K562 (cell line): Measurements from ENCODE around the gene CD84. TPM values are rescaled to one million over a fixed set of nuclear protein-coding genes. Genes with fewer than 3 reads are reported as not detected.

ENCODE experiments used
- ATAC-seq: fragments of 200-7000 bp; cut with Tn5 transposase; 3 replicates; pipeline ENCODE4 v1.9.1; 2020; ENCODE audit warnings: moderate library complexity
- BruUV-seq: library from RNA; stranded (reverse); fragments of 400-500 nt; replicated peaks from 2 replicates; lab custom pipeline; 2021; lab: Mats Ljungman, UMichigan
- CTCF ChIA-PET: fragments of 300-600 bp; formaldehyde crosslinking; extraction: SDS; loops from one replicate; lab custom pipeline; 2021; ENCODE audit warnings: low intra/inter-chr PET ratio; lab: Yijun Ruan, JAX
- POLR2A ChIA-PET: fragments of 300-600, 350-650 bp; sonication (Branson Sonifier 250); formaldehyde crosslinking; extraction: SDS; loops from one replicate; lab custom pipeline; 2021; ENCODE audit warnings: antibody characterized with exemption, inconsistent platforms; lab: Yijun Ruan, JAX
- DNase-seq, 4 experiments: peaks; one replicate each; pipeline versions ENCODE4 v3.0.0 to v3.0.0-alpha.2; 2011 to 2018; ENCODE audit warnings: low spot score in 3 of 4, mixed read lengths in 3 of 4; ENCODE audit errors: extremely low read depth in 1 of 4
- FAIRE-seq: peaks from 2 replicates; lab custom pipeline; 2011; peaks lifted over from hg19 to GRCh38; lab: Jason Lieb, UNC
- H2AFZ ChIP-seq: 2 replicates; pipeline ENCODE4 v1.6.0; 2011; ENCODE audit warnings: low read depth, low read length, control low read depth, inconsistent platforms
- H3K27ac ChIP-seq: fragments of 200-600 bp; 3 replicates; pipeline ENCODE4 v1.8.0; 2011; ENCODE audit warnings: low read depth, mild to moderate bottlenecking, control low read depth, inconsistent platforms, low read length, moderate library complexity, mixed read lengths; ENCODE audit errors: extremely low read depth
- H3K27me3 ChIP-seq, 2 experiments: fragments of 300-600 bp in 1 of 2; 2 replicates in 1 of 2; 3 replicates in 1 of 2; pipeline versions ENCODE4 v1.6.0 to v1.8.0; 2011; ENCODE audit warnings: inconsistent platforms in 2 of 2, low read length in 2 of 2, mild to moderate bottlenecking in 1 of 2, mixed read lengths in 1 of 2, moderate library complexity in 1 of 2; ENCODE audit not compliant: control insufficient read depth in 2 of 2, insufficient read depth in 2 of 2
- H3K36me3 ChIP-seq: fragments of 300-600 bp; 3 replicates; pipeline ENCODE4 v1.8.0; 2011; ENCODE audit warnings: mild to moderate bottlenecking, low read length, inconsistent platforms; ENCODE audit not compliant: control insufficient read depth, insufficient read depth
- H3K4me1 ChIP-seq, 2 experiments: fragments of 200-600 bp in 1 of 2; replicated peaks in 1 of 2; 2 replicates in 1 of 2; 3 replicates in 1 of 2; pipeline versions ENCODE4 v1.5.1 to v1.8.0; 2011; ENCODE audit warnings: inconsistent platforms in 2 of 2, low read length in 2 of 2, mild to moderate bottlenecking in 1 of 2, mixed read lengths in 1 of 2, moderate library complexity in 1 of 2; ENCODE audit not compliant: control insufficient read depth in 2 of 2, insufficient read depth in 2 of 2
- H3K4me2 ChIP-seq: 2 replicates; pipeline ENCODE4 v1.6.1; 2011; ENCODE audit warnings: low read length, control low read depth, inconsistent platforms, mixed read lengths; ENCODE audit not compliant: insufficient read depth
- H3K4me3 ChIP-seq: fragments of 200-600 bp; sonication (generic), shearing (Covaris generic); 2 replicates; pipeline ENCODE4 v1.5.1; 2016; ENCODE audit warnings: control low read depth, inconsistent platforms
- H3K79me2 ChIP-seq: fragments of 200-600 bp; 3 replicates; pipeline ENCODE4 v1.8.0; 2011; ENCODE audit warnings: low read length, inconsistent platforms; ENCODE audit not compliant: control insufficient read depth, insufficient read depth
- H3K9ac ChIP-seq, 2 experiments: 2 replicates each; pipeline versions ENCODE4 v1.6.0 to v1.6.1; 2011; ENCODE audit warnings: low read depth in 2 of 2, low read length in 2 of 2, control low read depth in 1 of 2, inconsistent platforms in 1 of 2, mild to moderate bottlenecking in 1 of 2, mixed read lengths in 1 of 2; ENCODE audit not compliant: insufficient read depth in 1 of 2
- H3K9me1 ChIP-seq: one replicate; pipeline ENCODE4 v1.6.0; 2011; ENCODE audit warnings: inconsistent platforms, mild to moderate bottlenecking, low read length, moderate library complexity; ENCODE audit not compliant: control insufficient read depth, insufficient read depth
- H3K9me3 ChIP-seq: replicated peaks from 2 replicates; pipeline ENCODE4 v1.5.1; 2011; ENCODE audit warnings: low read depth, low read length, inconsistent platforms; ENCODE audit not compliant: control insufficient read depth, insufficient read depth
- H4K20me1 ChIP-seq: replicated peaks from 2 replicates; pipeline ENCODE4 v1.6.1; 2011; ENCODE audit warnings: low read length, inconsistent platforms, mixed read lengths; ENCODE audit not compliant: control insufficient read depth, insufficient read depth
- CAMTA2 ChIP-seq: fragments of 250-450 bp; sonication (Bioruptor Pico); conservative IDR thresholded peaks from 2 replicates; pipeline ENCODE4 v1.5.1; 2022
- EWSR1 ChIP-seq: fragments of 450-650 bp; IDR thresholded peaks from 2 replicates; pipeline ENCODE4 v1.6.1; 2018; ENCODE audit warnings: borderline replicate concordance, mild to moderate bottlenecking, low read depth, moderate library complexity; ENCODE audit not compliant: partially characterized antibody
- NFXL1 ChIP-seq: fragments of 450-650 bp; formaldehyde crosslinking; IDR thresholded peaks from 2 replicates; pipeline ENCODE4 v1.4.0; 2021; ENCODE audit warnings: mild to moderate bottlenecking
- RBM39 ChIP-seq: fragments of 200-400 bp; formaldehyde crosslinking; optimal IDR thresholded peaks from 2 replicates; pipeline ENCODE3; 2018; ENCODE audit warnings: low read depth, low read length
- SRF ChIP-seq, 2 experiments: fragments of 250-450, 450-650 bp in 1 of 2; sonication (Bioruptor Pico) in 1 of 2; sonication (generic) in 1 of 2; formaldehyde crosslinking; IDR thresholded peaks; 2 replicates each; pipeline versions ENCODE4 v1.5.0 to v1.5.1; 2020 to 2022; ENCODE audit warnings: mild to moderate bottlenecking in 1 of 2, missing genetic modification reagents in 1 of 2
- TGIF2 ChIP-seq: sonication (generic); formaldehyde crosslinking; IDR thresholded peaks from 2 replicates; pipeline ENCODE4 v1.8.1; 2022; ENCODE audit warnings: mild to moderate bottlenecking, missing genetic modification reagents, moderate library complexity
- ZBTB1 ChIP-seq: sonication (generic); formaldehyde crosslinking; IDR thresholded peaks from 2 replicates; pipeline ENCODE4 v1.8.1; 2023; ENCODE audit warnings: missing genetic modification reagents, low read depth, mild to moderate bottlenecking, borderline replicate concordance
- WGBS: fragments of 100-300 bp; shearing (Covaris generic); methylation state at CpG from one replicate; pipeline ENCODE4 v1.1.6; 2016; ENCODE audit warnings: low coverage, mixed read lengths; ENCODE audit not compliant: insufficient coverage; ENCODE audit errors: missing lambda C conversion rate; 5-methylcytosine and 5-hydroxymethylcytosine counted together
- in situ Hi-C: fragments of 300-500 bp; cut with MboI; formaldehyde crosslinking; loops from 4 replicates; pipeline ENCODE4 v1.15.0; 2018; ENCODE audit warnings: inconsistent platforms, mixed read lengths
- intact Hi-C: fragments of 100-400 bp; cut with micrococcal nuclease; formaldehyde crosslinking; loops from 2 replicates; pipeline ENCODE4 v1.14.2; 2022
- polyA plus RNA-seq, 8 experiments: library from polyadenylated mRNA; depleted of rRNA in 4 of 8; stranded (reverse) in 5 of 8; unstranded in 3 of 8; fragments of >200 nt; fragmentation: Nextera tagmentation in 2 of 8; fragmentation: Illumina TruSeq in 1 of 8; extraction: Ambion mirVana in 2 of 8; extraction: Trizol in 1 of 8; gene quantifications; 2 replicates each; pipeline versions ENCODE4 v1.2.1 to v1.2.3, GENCODE V29; 2011 to 2014; ENCODE audit warnings: inconsistent platforms in 1 of 8, missing spikeins in 1 of 8
- total RNA-seq, 7 experiments: library from RNA; depleted of rRNA in 6 of 7; stranded (reverse); fragments of >200 nt in 6 of 7; fragmentation: Illumina TruSeq in 2 of 7; extraction: Trizol in 2 of 7; gene quantifications; 2 replicates each; pipeline versions ENCODE4 v1.2.1 to v1.2.3, GENCODE V29; 2011 to 2021; ENCODE audit warnings: low replicate concordance in 1 of 7
- TF ChIP-seq, protein P1 (sequence below): fragments of 450-650 bp; IDR thresholded peaks from 2 replicates; pipeline ENCODE4 v1.7.1; 2018; ENCODE audit warnings: mild to moderate bottlenecking, low read depth; ENCODE audit not compliant: partially characterized antibody
- TF ChIP-seq, protein P2 (sequence below): sonication (generic); formaldehyde crosslinking; IDR thresholded peaks from 2 replicates; pipeline ENCODE4 v1.8.0; 2022; ENCODE audit warnings: mild to moderate bottlenecking, missing genetic modification reagents, borderline replicate concordance
- TF ChIP-seq, protein P3 (sequence below): fragments of 250-450 bp; sonication (Bioruptor Pico); IDR thresholded peaks from 2 replicates; pipeline ENCODE4 v1.4.0; 2020

CD84 gene
- total and polyA plus RNA-seq, 9 of the 15 experiments (the other 6 are each of a cell fraction or from before 2014, with no cell fraction given), result 0.82 to 6.8 (median 2.0) TPM

DNA sequence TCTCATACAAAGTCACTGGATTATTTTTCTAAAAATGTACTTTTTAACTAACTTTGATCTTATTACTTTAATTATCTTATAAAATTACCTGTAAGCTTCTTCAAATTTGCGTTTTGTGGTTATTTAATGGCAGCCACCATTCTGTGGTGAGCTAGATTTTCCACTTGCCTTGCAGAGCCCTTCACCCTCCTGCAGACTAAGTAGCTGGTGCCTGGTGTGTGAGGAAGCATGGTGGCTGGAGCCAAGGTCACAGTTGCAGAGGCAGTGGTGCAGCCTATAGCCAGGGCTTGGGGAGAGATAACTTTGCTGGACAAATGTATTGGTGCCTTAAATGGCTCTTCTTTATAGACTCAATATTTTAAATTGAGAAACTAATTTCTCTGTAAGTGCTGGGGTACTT is 11.2 kb upstream of the CD84 start:
- ATAC-seq (no peak), DNase-seq (no peak), FAIRE-seq (no peak)
- in situ Hi-C loops (no loop called here), intact Hi-C loops (no loop called here)
- H3K27ac ChIP-seq, result no peak overlapping the region
- H3K9me1 ChIP-seq, result no peaks in the 10 kb centered on the region
- POLR2A ChIA-PET, result interaction anchor here (0.6 to 1.1 kb wide), 2 partner anchors 21 to 30 kb away, joined by 3 to 5 read pairs; no protein-coding TSS in a partner anchor
- H3K4me1 ChIP-seq, result no peaks in the 10 kb centered on the region
- no peak for TF ChIP-seq CAMTA2 (CRISPR knock-in tag)
- TF ChIP-seq RBM39, result no peak
- no peak for TF ChIP-seq ZBTB1 (CRISPR knock-in tag)
- TF ChIP-seq NFXL1, result no peak
- TF ChIP-seq TGIF2 (CRISPR knock-in tag), result no peak
- TF ChIP-seq, protein P1, sequence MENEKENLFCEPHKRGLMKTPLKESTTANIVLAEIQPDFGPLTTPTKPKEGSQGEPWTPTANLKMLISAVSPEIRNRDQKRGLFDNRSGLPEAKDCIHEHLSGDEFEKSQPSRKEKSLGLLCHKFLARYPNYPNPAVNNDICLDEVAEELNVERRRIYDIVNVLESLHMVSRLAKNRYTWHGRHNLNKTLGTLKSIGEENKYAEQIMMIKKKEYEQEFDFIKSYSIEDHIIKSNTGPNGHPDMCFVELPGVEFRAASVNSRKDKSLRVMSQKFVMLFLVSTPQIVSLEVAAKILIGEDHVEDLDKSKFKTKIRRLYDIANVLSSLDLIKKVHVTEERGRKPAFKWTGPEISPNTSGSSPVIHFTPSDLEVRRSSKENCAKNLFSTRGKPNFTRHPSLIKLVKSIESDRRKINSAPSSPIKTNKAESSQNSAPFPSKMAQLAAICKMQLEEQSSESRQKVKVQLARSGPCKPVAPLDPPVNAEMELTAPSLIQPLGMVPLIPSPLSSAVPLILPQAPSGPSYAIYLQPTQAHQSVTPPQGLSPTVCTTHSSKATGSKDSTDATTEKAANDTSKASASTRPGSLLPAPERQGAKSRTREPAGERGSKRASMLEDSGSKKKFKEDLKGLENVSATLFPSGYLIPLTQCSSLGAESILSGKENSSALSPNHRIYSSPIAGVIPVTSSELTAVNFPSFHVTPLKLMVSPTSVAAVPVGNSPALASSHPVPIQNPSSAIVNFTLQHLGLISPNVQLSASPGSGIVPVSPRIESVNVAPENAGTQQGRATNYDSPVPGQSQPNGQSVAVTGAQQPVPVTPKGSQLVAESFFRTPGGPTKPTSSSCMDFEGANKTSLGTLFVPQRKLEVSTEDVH, result no peak
- no peak for TF ChIP-seq EWSR1
- TF ChIP-seq, protein P2, sequence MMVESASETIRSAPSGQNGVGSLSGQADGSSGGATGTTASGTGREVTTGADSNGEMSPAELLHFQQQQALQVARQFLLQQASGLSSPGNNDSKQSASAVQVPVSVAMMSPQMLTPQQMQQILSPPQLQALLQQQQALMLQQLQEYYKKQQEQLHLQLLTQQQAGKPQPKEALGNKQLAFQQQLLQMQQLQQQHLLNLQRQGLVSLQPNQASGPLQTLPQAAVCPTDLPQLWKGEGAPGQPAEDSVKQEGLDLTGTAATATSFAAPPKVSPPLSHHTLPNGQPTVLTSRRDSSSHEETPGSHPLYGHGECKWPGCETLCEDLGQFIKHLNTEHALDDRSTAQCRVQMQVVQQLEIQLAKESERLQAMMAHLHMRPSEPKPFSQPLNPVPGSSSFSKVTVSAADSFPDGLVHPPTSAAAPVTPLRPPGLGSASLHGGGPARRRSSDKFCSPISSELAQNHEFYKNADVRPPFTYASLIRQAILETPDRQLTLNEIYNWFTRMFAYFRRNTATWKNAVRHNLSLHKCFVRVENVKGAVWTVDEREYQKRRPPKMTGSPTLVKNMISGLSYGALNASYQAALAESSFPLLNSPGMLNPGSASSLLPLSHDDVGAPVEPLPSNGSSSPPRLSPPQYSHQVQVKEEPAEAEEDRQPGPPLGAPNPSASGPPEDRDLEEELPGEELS, result no peak
- TF ChIP-seq, protein P3, sequence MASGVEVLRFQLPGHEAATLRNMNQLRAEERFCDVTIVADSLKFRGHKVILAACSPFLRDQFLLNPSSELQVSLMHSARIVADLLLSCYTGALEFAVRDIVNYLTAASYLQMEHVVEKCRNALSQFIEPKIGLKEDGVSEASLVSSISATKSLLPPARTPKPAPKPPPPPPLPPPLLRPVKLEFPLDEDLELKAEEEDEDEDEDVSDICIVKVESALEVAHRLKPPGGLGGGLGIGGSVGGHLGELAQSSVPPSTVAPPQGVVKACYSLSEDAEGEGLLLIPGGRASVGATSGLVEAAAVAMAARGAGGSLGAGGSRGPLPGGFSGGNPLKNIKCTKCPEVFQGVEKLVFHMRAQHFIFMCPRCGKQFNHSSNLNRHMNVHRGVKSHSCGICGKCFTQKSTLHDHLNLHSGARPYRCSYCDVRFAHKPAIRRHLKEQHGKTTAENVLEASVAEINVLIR (CRISPR knock-in tag), result no peak
- TF ChIP-seq SRF (CRISPR knock-in tag; IDR thresholded peaks at IDR 0.05), result no peak
- no peaks in the 10 kb centered on the region for H3K79me2 ChIP-seq
- H4K20me1 ChIP-seq, result no peaks in the 10 kb centered on the region
- H3K4me2 ChIP-seq, result no peak overlapping the region
- no peak overlapping the region for H3K9ac ChIP-seq
- no TSS peak for BruUV-seq
- no peaks in the 10 kb centered on the region for H3K27me3 ChIP-seq
- WGBS, result 32% methylated on average over 1 of the region's 1 CpG
- CTCF ChIA-PET, result no interaction called here
- no peak overlapping the region for H3K4me3 ChIP-seq
- 0 out of 2 replicates have a peak, but pooled peaks cover 2% of the 10 kb centered on the region for H3K9me3 ChIP-seq
- H3K36me3 ChIP-seq, result no peaks in the 10 kb centered on the region
- 0 out of 2 replicates have a peak overlapping the region, but pooled peaks have one; percentile 10 for H2AFZ ChIP-seq
